Activated CD8-positive, alpha-beta T cell treated with anti-CD3 and anti-CD28 coated beads for 36 hours (primary cell): Measurements from ENCODE around the gene RPL4. TPM values are rescaled to one million over a fixed set of nuclear protein-coding genes. Genes with fewer than 3 reads are reported as not detected.

Source experiments
- ATAC-seq: fragments of 200-7000 bp; cut with Tn5 transposase; one replicate; pipeline ENCODE4 v1.10.0; 2021; ENCODE audit warnings: mild to moderate bottlenecking, moderate library complexity
- CTCF ChIA-PET: fragments of 350-600 bp; sonication (Branson Sonifier 250); formaldehyde crosslinking; loops from one replicate; lab custom pipeline; 2021; ENCODE audit warnings: antibody characterized with exemption; lab: Charles Lee
- POLR2A ChIA-PET: fragments of 350-600 bp; sonication (Branson Sonifier 250); formaldehyde crosslinking; loops from one replicate; lab custom pipeline; 2021; ENCODE audit warnings: antibody characterized with exemption; lab: Charles Lee
- DNase-seq: peaks from one replicate; pipeline ENCODE4 v3.0.0-alpha.2; 2020
- H3K27ac Mint-ChIP-seq: one replicate; pipeline ENCODE4 v1.8.0; 2021; ENCODE audit warnings: mild to moderate bottlenecking, mixed read lengths
- H3K27me3 Mint-ChIP-seq: one replicate; pipeline ENCODE4 v1.8.0; 2021; ENCODE audit warnings: mixed read lengths
- H3K36me3 Mint-ChIP-seq: one replicate; pipeline ENCODE4 v1.8.0; 2021; ENCODE audit warnings: low read depth, mixed read lengths
- H3K4me1 Mint-ChIP-seq: one replicate; pipeline ENCODE4 v1.8.0; 2021; ENCODE audit warnings: low read depth, mixed read lengths
- H3K4me3 Mint-ChIP-seq: one replicate; pipeline ENCODE4 v1.8.0; 2021; ENCODE audit warnings: mild to moderate bottlenecking, moderate library complexity, mixed read lengths
- H3K9me3 Mint-ChIP-seq: one replicate; pipeline ENCODE4 v1.8.0; 2021; ENCODE audit warnings: mixed read lengths
- CTCF ChIP-seq: fragments of 200-600 bp; IDR thresholded peaks from one replicate; pipeline ENCODE4 v1.8.0; 2022; ENCODE audit warnings: antibody characterized with exemption, mild to moderate bottlenecking
- intact Hi-C: fragments of 100-400 bp; cut with micrococcal nuclease; formaldehyde crosslinking; loops from one replicate; pipeline ENCODE4 v1.10.0; 2022
- total RNA-seq, 2 experiments: library from RNA; stranded (reverse); gene quantifications; one replicate each; pipeline ENCODE4 v1.2.3, GENCODE V29; 2021

The RPL4 gene
- total RNA-seq, 2 experiments from 2014 or later: 5,254 to 5,310 TPM

DNA sequence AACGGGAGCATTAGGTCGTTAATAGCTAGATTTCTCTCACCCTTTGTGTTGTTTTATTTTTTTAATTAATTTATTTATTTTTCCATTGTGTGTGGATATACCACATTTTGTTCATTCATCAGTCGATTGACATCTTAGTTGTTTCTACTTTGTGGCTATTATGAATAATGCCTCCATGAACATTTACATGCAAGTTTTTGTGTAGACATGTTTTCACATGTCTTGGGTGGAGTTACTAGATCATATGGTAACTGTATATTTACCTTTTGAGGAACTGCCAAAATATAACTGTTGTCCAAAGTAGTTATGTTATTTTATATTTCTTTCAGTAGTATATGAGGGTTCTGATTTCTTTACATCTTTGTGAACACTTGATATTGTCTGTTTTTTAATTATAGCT, 19.3 kb upstream of the RPL4 start:
- H3K36me3 Mint-ChIP-seq: peaks cover 28% of the 10 kb centered on the region
- peaks cover 3% of the 10 kb centered on the region for H3K4me1 Mint-ChIP-seq
- no peaks in the 10 kb centered on the region for H3K27me3 Mint-ChIP-seq
- ATAC-seq (no peak), DNase-seq (no peak)
- TF ChIP-seq CTCF: no peak
- intact Hi-C loops: no loop called here
- ChIA-PET POLR2A (interaction anchor here (1.9 kb wide), 1 partner anchor 19 kb away, joined by 7 read pairs; the partner anchor contains the start of gene ZWILCH), CTCF (interaction anchor here (0.8 kb wide), 1 partner anchor 26 kb away, joined by 3 read pairs; no protein-coding TSS in a partner anchor)
- H3K4me3 Mint-ChIP-seq: no peak overlapping the region
- H3K27ac Mint-ChIP-seq: no peak overlapping the region
- H3K9me3 Mint-ChIP-seq: no peaks in the 10 kb centered on the region

- DNase-seq (no peak), ATAC-seq (no peak)
- peaks cover 12% of the 10 kb centered on the region for H3K36me3 Mint-ChIP-seq
- ChIA-PET POLR2A (interaction anchor here (0.8 to 1.2 kb wide), 2 partner anchors 10 to 19 kb away, joined by 3 to 4 read pairs; partner anchors contain the start of gene ZWILCH), CTCF (no interaction called here)
- TF ChIP-seq CTCF: no peak
- H3K4me1 Mint-ChIP-seq: no peaks in the 10 kb centered on the region
- H3K27ac Mint-ChIP-seq: no peak overlapping the region
- no peak overlapping the region for H3K4me3 Mint-ChIP-seq
- intact Hi-C loops: no loop called here
- H3K9me3 Mint-ChIP-seq: no peaks in the 10 kb centered on the region
- H3K27me3 Mint-ChIP-seq: no peaks in the 10 kb centered on the region
Measured at GRCh38 chr15:66515901-66516322, 11.3 kb upstream of the RPL4 start.

GRCh38 chr15:66514586-66514985, 9.9 kb upstream of the RPL4 start:
- Mint-ChIP-seq H3K9me3 (no peaks in the 10 kb centered on the region), H3K4me1 (no peaks in the 10 kb centered on the region), H3K27me3 (no peaks in the 10 kb centered on the region), H3K27ac (no peak overlapping the region), H3K4me3 (no peak overlapping the region), H3K36me3 (peaks cover 16% of the 10 kb centered on the region)
- ATAC-seq (no peak), DNase-seq (no peak)
- TF ChIP-seq CTCF: no peak
- CTCF ChIA-PET: interaction anchor here (1.3 kb wide), 1 partner anchor 15 kb away, joined by 3 read pairs; no protein-coding TSS in a partner anchor
- POLR2A ChIA-PET: interaction anchor here (0.6 kb wide), 1 partner anchor 10 kb away, joined by 3 read pairs; the partner anchor contains the start of genes RPL4 and ZWILCH
- intact Hi-C loops: no loop called here

DNA sequence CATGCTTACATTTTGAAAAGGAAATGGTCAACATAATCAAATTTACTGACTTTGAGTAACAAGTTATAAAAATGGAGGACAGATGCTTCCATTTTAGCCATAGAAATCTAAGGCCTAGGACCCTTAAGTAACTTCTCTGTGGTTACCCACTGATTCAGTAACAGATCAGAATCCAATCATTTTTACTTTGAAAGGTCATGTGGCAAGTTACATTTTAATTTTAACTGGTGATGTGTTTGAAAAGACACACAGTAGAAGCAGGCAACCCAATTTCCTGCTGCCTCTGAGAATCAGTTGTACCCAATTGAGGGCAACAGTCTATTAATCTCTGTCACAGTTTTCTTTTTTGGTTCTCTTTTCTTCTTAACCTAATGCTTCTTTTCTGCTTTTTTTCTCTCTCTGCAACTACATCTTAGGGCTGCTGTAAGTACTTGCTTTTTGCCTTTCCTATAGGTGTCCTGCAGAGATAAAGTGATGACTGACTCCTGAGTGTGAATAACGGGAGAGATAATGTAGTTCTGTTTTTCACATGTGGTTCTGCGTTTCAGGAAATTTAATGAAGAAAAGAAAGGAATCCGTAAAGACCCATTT, 3.7 kb upstream of the RPL4 start:
- no peak for ATAC-seq
- Mint-ChIP-seq H3K4me1 (peaks cover 12% of the 10 kb centered on the region), H3K27ac (peak overlapping the region; percentile 4), H3K36me3 (peaks cover 25% of the 10 kb centered on the region), H3K27me3 (no peaks in the 10 kb centered on the region), H3K4me3 (no peak overlapping the region), H3K9me3 (no peaks in the 10 kb centered on the region)
- intact Hi-C loops: no loop called here
- ChIA-PET CTCF (interaction anchor here (2.9 kb wide), 1 partner anchor 10 kb away, joined by 17 read pairs; the partner anchor contains the start of gene SNAPC5), POLR2A (interaction anchor here (1.0 kb wide), 1 partner anchor 17 kb away, joined by 3 read pairs; no protein-coding TSS in a partner anchor)
- no peak for DNase-seq
- TF ChIP-seq CTCF: no peak

GRCh38 chr15:66505818-66506217, 1.2 kb upstream of the RPL4 start:
- peak overlapping the region; percentile 99 for H3K4me3 Mint-ChIP-seq
- peaks cover 51% of the 10 kb centered on the region for H3K36me3 Mint-ChIP-seq
- ATAC-seq: no peak
- H3K9me3 Mint-ChIP-seq: no peaks in the 10 kb centered on the region
- CTCF ChIA-PET: interaction anchor here (2.9 kb wide), 1 partner anchor 8 kb away, joined by 17 read pairs; the partner anchor contains the start of gene SNAPC5
- intact Hi-C loops: no loop called here
- POLR2A ChIA-PET: interaction anchor here (0.9 to 4.0 kb wide), 12 partner anchors 9 to 212 kb away, joined by 3 to 27 read pairs (median 7); partner anchors contain the start of genes DIS3L, MAP2K1, SNAPC5 and TIPIN
- DNase-seq: peak; percentile 13
- peak overlapping the region; percentile 100 for H3K27ac Mint-ChIP-seq
- no peak for TF ChIP-seq CTCF
- H3K27me3 Mint-ChIP-seq: no peaks in the 10 kb centered on the region
- peaks cover 31% of the 10 kb centered on the region for H3K4me1 Mint-ChIP-seq
